ENCODE results near the gene PRR7.
"Not testable (repeated sequence)": the region's sequence is repeated elsewhere in the genome, so short reads cannot be mapped to it uniquely, and the experiment has no call there.

PRR7 gene, protein sequence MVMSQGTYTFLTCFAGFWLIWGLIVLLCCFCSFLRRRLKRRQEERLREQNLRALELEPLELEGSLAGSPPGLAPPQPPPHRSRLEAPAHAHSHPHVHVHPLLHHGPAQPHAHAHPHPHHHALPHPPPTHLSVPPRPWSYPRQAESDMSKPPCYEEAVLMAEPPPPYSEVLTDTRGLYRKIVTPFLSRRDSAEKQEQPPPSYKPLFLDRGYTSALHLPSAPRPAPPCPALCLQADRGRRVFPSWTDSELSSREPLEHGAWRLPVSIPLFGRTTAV

GRCh38 chr5:177446200-177447065, at the start of gene PRR7:
Gene PRR7, plus strand, starts transcription at chr5:177446814. Its CDS starts 8,254 bp downstream, at chr5:177455068.
- peak; percentile 70 for DNase-seq (ENCODE audit: extremely low spot score, insufficient read length, low read depth)
- FAIRE-seq, result peak; percentile 83

GRCh38 chr5:177397875-177398390, 48.7 kb upstream of the PRR7 start:
- FAIRE-seq, result no peak

GRCh38 chr5:177399997-177400868, 46.4 kb upstream of the PRR7 start, which contains the start of gene PFN3:
Gene PFN3, minus strand, starts transcription at chr5:177400661. Its CDS starts 85 bp downstream, at chr5:177400576.
- FAIRE-seq, result no peak
- DNase-seq (ENCODE audit: extremely low spot score, insufficient read length, low read depth), result no peak

More at GRCh38 chr5:177397875-177398390, 48.7 kb upstream of the PRR7 start:
- no peak for DNase-seq (ENCODE audit: extremely low spot score, insufficient read length, low read depth)

GRCh38 chr5:177402271-177403043, 44.2 kb upstream of the PRR7 start:
- FAIRE-seq (peak; percentile 90), DNase-seq (ENCODE audit: extremely low spot score, insufficient read length, low read depth) (no peak)

DNA sequence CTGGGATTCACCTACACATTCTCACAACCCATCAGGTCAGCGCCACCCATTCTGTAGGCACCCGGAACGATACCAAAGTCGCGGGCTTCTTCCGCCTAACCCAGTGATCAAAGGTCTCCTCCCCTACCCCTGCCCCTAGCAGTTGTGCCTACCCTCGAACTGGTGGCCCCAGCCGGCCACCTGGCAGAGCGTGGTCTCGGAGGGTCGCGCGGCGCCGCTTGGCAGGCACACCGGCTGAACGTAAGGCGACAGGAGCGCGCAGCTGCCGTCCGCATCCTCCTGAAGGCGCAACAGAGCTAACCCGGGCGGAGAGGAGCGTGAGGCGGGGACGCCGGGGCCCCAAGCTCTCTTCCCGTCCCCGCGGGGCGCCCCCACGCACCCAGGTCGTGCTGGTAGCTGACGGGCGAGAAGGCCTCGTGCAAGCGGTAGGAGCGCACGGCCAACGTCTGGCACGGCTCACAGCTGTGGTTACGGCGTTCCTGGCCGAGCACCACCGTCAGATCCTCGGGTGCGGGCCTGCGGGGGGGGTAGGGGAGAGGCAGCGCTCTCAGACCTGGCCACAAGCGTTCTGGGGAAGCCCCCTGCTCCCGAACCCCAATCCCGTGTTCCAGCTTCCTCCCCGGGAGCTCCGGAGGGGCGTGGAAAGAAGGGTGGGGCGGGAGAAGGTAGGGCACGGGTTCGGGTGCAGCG, 43.4 kb upstream of the PRR7 start:
- DNase-seq (ENCODE audit: extremely low spot score, insufficient read length, low read depth) (no peak), FAIRE-seq (no peak)

DNA sequence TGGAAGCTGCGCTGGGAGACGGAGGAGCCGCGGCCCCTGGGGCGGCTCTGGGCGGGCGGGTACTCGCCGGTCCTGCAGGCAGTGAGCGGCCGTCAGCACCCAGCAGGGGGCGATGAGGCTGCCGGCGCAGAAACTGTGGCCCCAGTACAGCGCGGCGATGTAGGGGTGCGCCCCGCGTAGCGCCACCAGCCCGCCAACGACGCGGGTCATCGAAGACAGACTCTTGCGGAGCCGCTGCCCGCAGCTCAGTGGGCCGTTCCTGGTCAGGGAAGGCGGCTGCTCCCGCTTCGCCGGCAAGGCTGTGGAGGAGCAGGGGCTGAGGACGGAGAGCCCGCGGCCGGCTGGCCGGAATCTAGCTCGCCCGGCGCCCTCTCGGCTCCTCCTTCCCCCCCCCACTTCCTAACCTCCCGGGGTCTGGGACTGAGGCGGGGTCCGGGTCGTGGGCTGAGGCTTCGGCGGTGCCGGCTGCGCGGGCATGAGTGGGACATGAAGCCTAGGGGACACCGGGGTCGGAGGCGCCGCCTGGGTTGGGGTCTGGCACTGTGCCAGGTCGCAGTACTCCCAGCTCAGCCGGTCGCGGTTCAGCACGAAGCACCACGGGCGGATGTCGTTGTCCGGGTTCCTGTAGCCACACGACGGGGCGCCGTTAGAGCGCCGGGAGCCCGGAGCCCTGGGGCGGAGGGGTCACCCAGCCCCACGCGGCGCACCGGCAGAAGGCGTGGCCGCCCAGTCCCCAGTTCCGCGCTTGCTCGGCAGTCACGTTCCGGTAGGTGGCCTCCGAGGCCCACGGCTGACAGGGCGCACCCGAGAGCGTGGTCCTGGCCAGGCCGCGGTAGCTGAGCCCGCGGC, 42.6 kb upstream of the PRR7 start:
- FAIRE-seq (peak; percentile 88), DNase-seq (ENCODE audit: extremely low spot score, insufficient read length, low read depth) (peak; percentile 88)

DNA sequence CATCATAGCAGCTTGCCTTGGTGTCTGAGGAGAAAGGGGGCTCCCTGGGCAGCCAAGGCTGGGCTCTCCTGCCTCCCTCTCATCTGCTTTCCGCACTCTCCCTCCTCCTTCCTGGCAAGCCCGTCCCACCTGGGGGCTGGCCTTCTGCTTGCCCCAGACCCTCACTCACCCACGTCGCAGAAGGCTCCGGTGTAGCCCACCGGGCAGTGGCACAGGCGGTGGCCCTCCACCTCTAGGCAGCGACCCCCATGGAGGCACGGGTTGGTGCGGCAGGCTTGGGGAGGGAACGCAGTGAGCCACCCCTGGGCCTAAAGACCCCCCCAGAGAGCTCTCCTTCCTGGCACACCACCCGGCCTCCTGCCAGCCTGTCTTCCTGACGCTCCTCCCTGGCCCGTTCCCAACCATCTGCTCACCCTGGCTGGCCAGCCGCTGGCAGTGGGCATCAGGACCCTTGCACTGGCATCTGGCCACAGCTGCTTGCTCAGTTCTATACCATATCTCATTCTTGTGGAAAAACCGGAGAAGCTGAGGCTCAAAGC, 41.9 kb upstream of the PRR7 start:
- no peak for DNase-seq (ENCODE audit: extremely low spot score, insufficient read length, low read depth)

GRCh38 chr5:177405312-177405711, 41.3 kb upstream of the PRR7 start:
- FAIRE-seq, result no peak
- no peak for DNase-seq (ENCODE audit: extremely low spot score, insufficient read length, low read depth)

More for the DNA sequence above, 41.9 kb upstream of the PRR7 start:
- FAIRE-seq, result no peak

DNA sequence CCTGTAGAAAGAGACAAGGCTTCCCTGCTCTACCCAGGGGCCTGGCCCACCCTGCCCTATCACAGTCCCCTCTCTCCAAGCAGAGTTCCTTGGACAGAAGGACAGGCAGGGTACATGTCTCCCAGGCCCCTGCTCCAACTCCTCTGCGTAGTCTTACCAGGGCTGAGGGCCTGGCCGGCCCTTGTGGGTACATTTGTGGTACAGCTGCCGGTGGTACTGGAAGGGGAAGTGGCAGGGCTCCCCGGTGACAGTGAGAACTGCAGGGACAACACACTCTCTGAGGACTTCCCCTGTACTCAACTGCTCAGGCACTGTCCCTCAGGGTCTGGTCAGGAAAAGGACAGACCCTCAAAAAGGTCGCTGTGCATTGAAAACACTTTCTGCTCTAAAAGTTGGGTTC, 40.8 kb upstream of the PRR7 start:
- DNase-seq (ENCODE audit: extremely low spot score, insufficient read length, low read depth) (no peak), FAIRE-seq (no peak)

DNA sequence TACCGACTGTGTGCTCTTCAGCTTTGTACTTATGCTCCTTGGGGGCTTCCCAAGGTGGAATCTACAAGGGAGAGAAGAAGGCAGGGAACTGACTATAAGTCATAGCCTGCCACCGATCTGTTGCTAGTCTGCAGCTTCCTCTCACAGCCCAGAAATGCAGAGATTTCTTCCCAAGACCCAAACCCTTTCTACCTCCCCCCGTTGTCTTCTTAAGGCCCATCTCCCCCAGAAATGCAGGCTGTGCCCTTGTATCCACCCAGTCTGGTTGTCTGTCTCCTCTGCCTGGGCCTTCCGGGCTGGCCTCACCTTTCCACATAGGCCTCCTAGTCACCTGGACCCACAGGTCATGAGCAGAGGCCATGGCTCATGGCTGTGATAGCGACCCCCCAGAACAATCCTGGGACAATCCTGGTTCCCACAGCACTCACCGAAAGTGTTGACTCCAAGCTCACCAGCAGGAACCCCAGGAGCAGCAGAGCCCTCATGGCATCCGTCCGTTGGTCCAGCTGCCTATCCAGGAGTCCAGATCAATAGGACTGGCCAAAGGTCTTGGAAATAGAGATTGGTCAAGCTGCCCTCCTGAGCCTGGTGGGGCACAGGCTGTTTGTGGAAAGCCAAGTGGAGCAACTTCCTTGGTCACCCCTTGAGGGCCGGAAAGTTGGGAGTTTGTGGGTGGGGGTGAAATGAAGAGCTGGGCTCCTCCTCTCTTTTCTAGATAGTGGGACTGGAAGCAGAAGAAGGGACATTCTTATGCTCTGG, 37.4 kb upstream of the PRR7 start, which contains the start of gene F12:
TSS of gene F12 (minus strand) at position 522 of the 759 bp plus-strand sequence. CDS start at position 485, 37 bp downstream.
- FAIRE-seq (no peak), DNase-seq (ENCODE audit: extremely low spot score, insufficient read length, low read depth) (no peak)

DNA sequence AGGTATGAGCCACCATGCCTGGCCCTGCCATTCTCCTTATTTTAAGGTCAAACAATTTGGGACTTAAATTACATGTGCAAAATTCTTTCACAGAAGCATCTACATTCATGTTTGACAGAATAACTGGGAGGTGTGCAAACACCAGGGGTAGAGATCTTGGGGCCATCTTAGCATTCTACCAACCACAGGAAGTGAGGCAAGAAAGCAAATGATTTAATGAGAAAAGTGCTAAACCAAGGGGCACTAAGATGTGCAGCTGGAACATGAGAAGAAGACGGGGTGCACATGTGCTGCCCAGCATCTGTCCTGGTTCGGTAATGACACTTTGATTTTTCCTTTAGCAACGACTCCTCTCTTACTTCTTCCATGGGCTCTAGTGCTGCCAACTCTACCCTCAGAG, 36.0 kb upstream of the PRR7 start:
- FAIRE-seq, result no peak
- DNase-seq (ENCODE audit: extremely low spot score, insufficient read length, low read depth), result no peak

GRCh38 chr5:177412603-177413233, 33.9 kb upstream of the PRR7 start:
- DNase-seq (ENCODE audit: extremely low spot score, insufficient read length, low read depth) (no peak), FAIRE-seq (peak; percentile 93)

DNA sequence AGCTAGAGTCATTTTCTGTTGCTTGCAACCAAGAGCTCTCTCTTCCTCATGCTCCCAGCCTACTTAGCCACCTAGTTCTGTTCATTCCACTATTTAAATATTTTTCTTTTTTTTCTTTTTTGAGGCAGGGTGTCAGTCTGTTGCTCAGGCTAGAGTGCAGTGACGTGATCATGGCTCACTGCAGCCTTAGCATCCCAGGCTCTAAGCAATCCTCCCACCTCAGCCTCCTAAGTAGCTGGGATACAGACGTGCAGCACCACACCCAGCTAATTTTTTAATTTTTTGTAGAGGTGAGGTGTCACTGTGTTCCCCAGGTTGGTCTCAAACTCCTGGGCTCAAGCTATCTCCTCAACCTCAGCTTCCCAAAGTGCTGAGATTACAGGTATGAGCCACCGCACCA, 32.1 kb upstream of the PRR7 start:
- DNase-seq (ENCODE audit: extremely low spot score, insufficient read length, low read depth) (no peak), FAIRE-seq (no peak)

GRCh38 chr5:177417081-177417480, 29.5 kb upstream of the PRR7 start:
- DNase-seq (ENCODE audit: extremely low spot score, insufficient read length, low read depth); FAIRE-seq: not testable (repeated sequence)

DNA sequence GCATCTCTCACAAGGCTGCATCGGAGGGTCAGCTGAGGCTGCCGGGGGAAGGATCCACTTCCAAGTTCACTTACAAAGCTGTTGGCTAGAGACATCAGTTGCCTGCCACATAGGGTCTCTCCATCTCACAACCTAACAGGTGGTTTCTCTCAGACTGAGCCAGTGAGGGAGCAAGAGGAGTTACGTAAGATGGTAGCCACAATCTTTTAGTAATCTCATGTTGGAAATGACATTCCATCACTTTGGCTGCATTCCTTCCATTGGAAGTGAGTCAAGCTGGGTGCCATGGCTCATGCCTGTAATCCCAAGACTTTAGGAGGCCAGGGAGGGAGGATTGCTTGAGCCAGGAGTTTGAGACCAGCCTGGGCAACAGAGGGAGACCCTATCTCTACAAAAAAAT, 27.6 kb upstream of the PRR7 start:
- no peak for DNase-seq (ENCODE audit: extremely low spot score, insufficient read length, low read depth)
- no peak for FAIRE-seq

GRCh38 chr5:177420472-177420871, 26.1 kb upstream of the PRR7 start:
- not testable (repeated sequence) for FAIRE-seq; DNase-seq (ENCODE audit: extremely low spot score, insufficient read length, low read depth)

Data from GM18507 (cell line).